Measurements from ENCODE around the gene KLF12. TPM values are rescaled to one million over a fixed set of nuclear protein-coding genes. Genes with fewer than 3 reads are reported as not detected.

The KLF12 gene
- total RNA-seq = 10 to 100 TPM; 12.3 to 21.9 (median 17.0) TPM

DNA sequence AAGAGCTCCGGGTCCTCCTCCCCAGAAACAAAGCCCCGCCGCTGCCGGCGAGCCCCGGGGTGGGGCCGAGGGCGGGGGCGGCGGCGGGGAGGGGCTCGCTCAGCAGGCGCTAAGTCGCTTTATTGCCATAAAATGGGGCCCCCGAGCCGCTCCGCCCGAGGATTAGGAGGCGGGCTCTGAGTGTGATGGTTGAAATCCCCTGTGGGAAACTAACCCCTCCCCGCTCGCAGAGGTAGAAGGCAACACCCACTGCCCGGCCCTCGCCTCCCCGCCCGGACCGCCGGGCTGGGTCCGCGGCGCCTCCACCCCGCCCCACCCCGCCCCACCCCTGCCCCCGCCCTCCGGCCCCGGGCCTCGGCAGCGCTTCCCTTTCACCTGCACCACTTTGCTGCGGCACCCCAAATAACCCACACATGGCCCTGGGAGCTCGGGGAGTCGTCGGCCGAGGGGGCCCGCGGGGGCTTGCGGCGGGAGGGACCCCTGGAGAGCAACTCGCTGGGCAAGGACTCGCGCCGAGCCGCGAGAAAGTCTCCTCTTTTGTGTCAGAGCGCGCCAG is at the start of gene KLF12:
Gene KLF12, minus strand, starts transcription at position 184 of the 556 bp plus-strand sequence.
- H3K36me3 ChIP-seq = no peaks in the 10 kb centered on the region
- peak; percentile 86 for ATAC-seq
- H3K4me3 ChIP-seq = peak within 1 kb of the TSS; percentile 90 to 93
- TF ChIP-seq POLR2A (IDR thresholded peaks at IDR 0.05) = no peak
- TF ChIP-seq POLR2AphosphoS5 (IDR thresholded peaks at IDR 0.05) = peak; percentile 10
- TF ChIP-seq EP300 (IDR thresholded peaks at IDR 0.05) = no peak
- TF ChIP-seq, protein P1, sequence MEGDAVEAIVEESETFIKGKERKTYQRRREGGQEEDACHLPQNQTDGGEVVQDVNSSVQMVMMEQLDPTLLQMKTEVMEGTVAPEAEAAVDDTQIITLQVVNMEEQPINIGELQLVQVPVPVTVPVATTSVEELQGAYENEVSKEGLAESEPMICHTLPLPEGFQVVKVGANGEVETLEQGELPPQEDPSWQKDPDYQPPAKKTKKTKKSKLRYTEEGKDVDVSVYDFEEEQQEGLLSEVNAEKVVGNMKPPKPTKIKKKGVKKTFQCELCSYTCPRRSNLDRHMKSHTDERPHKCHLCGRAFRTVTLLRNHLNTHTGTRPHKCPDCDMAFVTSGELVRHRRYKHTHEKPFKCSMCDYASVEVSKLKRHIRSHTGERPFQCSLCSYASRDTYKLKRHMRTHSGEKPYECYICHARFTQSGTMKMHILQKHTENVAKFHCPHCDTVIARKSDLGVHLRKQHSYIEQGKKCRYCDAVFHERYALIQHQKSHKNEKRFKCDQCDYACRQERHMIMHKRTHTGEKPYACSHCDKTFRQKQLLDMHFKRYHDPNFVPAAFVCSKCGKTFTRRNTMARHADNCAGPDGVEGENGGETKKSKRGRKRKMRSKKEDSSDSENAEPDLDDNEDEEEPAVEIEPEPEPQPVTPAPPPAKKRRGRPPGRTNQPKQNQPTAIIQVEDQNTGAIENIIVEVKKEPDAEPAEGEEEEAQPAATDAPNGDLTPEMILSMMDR (IDR thresholded peaks at IDR 0.05) = no peak
- 0% methylated on average over 5 of the region's 54 CpGs; no CpG with 5 or more reads in 1 of the 2 donors for WGBS, 2 donors (ENCODE audit: low coverage in 1 of 2)
- H3K9me3 ChIP-seq = no peaks in the 10 kb centered on the region
- H3K27me3 ChIP-seq = no peaks in the 10 kb centered on the region
- peaks cover 0 to 33% (median 0%) of the 10 kb centered on the region in 3 donors for H3K4me1 ChIP-seq
- H3K27ac ChIP-seq = peak within 1 kb of the TSS; percentile 78 to 97 (median 96)

DNA sequence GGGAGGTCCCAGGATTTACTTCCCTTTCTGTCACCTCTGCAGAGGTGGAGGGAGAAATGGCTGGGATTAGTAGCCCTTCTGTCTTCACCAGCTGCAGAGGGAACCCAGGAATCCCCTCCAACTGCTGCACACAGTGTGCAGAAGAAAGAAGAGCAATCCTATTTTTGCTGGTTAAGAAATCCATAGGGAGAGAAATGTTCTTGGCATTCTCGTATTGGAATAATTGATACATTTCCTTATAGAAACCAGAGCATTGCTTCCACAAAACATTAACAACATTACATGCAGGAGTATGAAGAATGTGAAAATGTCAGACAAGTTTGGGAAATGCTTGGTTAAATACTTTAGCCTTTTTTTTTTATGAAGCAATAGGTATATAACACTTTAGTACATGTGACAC is 48.3 kb upstream of the KLF12 start:
- WGBS, 2 donors (ENCODE audit: low coverage in 1 of 2) = 71 to 89% methylated on average over 1 of the region's 1 CpG
- Histone ChIP-seq H3K27ac (no peak overlapping the region), H3K36me3 (no peaks in the 10 kb centered on the region), H3K9me3 (no peaks in the 10 kb centered on the region), H3K27me3 (no peaks in the 10 kb centered on the region), H3K4me1 (no peaks in the 10 kb centered on the region), H3K4me3 (no peak overlapping the region)
- no peak for ATAC-seq
- TF ChIP-seq, protein P1 (IDR thresholded peaks at IDR 0.05) = no peak
- no peak for TF ChIP-seq POLR2AphosphoS5 (IDR thresholded peaks at IDR 0.05)
- no peak for TF ChIP-seq EP300 (IDR thresholded peaks at IDR 0.05)
- no peak for TF ChIP-seq POLR2A (IDR thresholded peaks at IDR 0.05)

DNA sequence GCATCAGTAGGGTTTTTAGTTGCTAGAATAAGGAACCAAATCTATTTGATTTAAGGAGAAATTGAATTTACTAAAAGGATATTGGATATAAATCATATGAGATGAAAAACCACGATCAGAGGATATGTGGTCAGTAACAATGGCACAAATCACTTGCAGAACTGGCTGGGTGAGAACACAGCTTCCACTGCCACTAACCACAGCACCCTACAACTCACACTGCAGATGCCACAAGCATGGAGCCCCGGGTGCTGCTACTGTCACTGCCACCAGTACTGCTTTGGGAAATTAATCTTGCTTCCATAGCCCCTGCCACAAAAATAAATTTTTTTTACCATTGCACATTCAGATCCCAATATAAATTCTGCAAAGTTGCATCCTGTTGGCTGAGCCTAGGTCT is 40.6 kb upstream of the KLF12 start:
- no peaks in the 10 kb centered on the region for H3K36me3 ChIP-seq
- TF ChIP-seq EP300 (IDR thresholded peaks at IDR 0.05) (no peak), POLR2A (IDR thresholded peaks at IDR 0.05) (no peak), POLR2AphosphoS5 (IDR thresholded peaks at IDR 0.05) (no peak)
- TF ChIP-seq, protein P1 (IDR thresholded peaks at IDR 0.05) = no peak
- no peaks in the 10 kb centered on the region for H3K4me1 ChIP-seq
- no peak overlapping the region for H3K27ac ChIP-seq
- no peak for ATAC-seq
- H3K9me3 ChIP-seq = no peaks in the 10 kb centered on the region
- H3K27me3 ChIP-seq = no peaks in the 10 kb centered on the region
- WGBS, 2 donors (ENCODE audit: low coverage in 1 of 2) = 57 to 100% methylated on average over 1 to 2 of the region's 2 CpGs
- no peak overlapping the region for H3K4me3 ChIP-seq

DNA sequence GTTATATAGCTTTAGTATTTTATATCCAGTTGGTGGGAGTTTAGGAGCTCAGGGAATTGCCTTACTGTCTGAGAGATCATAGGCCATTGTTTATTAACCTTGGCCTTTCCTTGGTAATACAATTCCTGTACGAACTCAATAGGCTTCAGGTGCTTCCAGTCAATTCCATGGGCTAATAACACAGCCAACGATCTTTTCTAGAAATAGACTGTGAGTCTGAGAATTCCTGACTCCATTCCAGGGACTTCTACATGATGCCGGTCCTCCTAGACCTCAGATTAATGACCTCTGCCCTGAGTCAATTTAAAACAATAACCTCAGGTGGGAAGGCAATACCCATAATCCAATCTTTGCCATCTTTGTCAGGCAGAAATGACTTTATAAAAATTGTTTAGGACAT is 39.6 kb upstream of the KLF12 start:
- TF ChIP-seq, protein P1 (IDR thresholded peaks at IDR 0.05) = no peak
- TF ChIP-seq EP300 (IDR thresholded peaks at IDR 0.05) = no peak
- no peak for TF ChIP-seq POLR2AphosphoS5 (IDR thresholded peaks at IDR 0.05)
- TF ChIP-seq POLR2A (IDR thresholded peaks at IDR 0.05) = no peak
- no peaks in the 10 kb centered on the region for H3K4me1 ChIP-seq
- WGBS, 2 donors (ENCODE audit: low coverage in 1 of 2) = 71 to 79% methylated on average over 3 of the region's 3 CpGs

DNA sequence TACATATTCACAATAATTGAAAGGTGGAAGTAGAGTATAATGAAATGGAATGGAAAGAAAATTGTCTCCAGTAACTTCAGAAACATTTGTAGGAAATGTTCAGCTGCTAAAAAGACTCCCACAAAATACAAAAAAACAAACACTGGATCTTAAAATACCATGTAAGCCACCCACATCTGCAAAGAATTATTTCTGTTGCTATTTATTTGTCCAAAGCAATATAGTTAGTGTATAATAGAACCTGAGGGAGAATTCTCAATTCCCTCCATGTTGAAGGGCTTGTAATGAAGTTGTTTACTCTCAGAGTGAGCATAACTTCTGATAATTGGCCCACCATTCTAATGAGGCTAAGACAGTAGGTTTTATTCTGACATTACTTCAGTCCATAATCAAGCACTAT is 37.4 kb upstream of the KLF12 start:
- no peaks in the 10 kb centered on the region for H3K27me3 ChIP-seq
- H3K9me3 ChIP-seq = no peaks in the 10 kb centered on the region
- ATAC-seq = no peak
- TF ChIP-seq, protein P1 (IDR thresholded peaks at IDR 0.05) = no peak
- TF ChIP-seq POLR2AphosphoS5 (IDR thresholded peaks at IDR 0.05) = no peak
- H3K27ac ChIP-seq = no peak overlapping the region
- no peak overlapping the region for H3K4me3 ChIP-seq
- no peaks in the 10 kb centered on the region for H3K4me1 ChIP-seq
- H3K36me3 ChIP-seq = no peaks in the 10 kb centered on the region

More for the DNA sequence above, 39.6 kb upstream of the KLF12 start:
- Histone ChIP-seq H3K4me3 (no peak overlapping the region), H3K36me3 (no peaks in the 10 kb centered on the region), H3K9me3 (no peaks in the 10 kb centered on the region), H3K27me3 (no peaks in the 10 kb centered on the region), H3K27ac (no peak overlapping the region)
- no peak for ATAC-seq
